HG03175 (cell line): ENCODE data around the gene THBS2.
"Not testable (repeated sequence)": the region's sequence is repeated elsewhere in the genome, so short reads cannot be mapped to it uniquely, and the experiment has no call there.

Experiments used
- ATAC-seq: cut with Tn5 transposase; IDR thresholded peaks from one replicate; pipeline ENCODE4 v1.9.1; 2021; ENCODE audit warnings: mild to moderate bottlenecking, moderate library complexity; ENCODE audit not compliant: unreplicated experiment

THBS2 gene

GRCh38 chr6:169188051-169188470, 65.6 kb downstream of the THBS2 start:
- ATAC-seq, result no peak

- no peak for ATAC-seq
These were observed 67.0 kb downstream of the THBS2 start for GRCh38 chr6:169186496-169187169.

GRCh38 chr6:169185692-169186485, 67.8 kb downstream of the THBS2 start:
- ATAC-seq, result no peak

GRCh38 chr6:169185011-169185521, 68.6 kb downstream of the THBS2 start:
- no peak for ATAC-seq

- ATAC-seq, result no peak
These were observed 69.2 kb downstream of the THBS2 start for GRCh38 chr6:169184419-169184818.

- no peak for ATAC-seq
These were observed 70.4 kb downstream of the THBS2 start for GRCh38 chr6:169183233-169183632.

- not testable (repeated sequence) for ATAC-seq
These were observed 73.8 kb downstream of the THBS2 start for GRCh38 chr6:169179831-169180230.

GRCh38 chr6:169177516-169178166, 76.0 kb downstream of the THBS2 start:
- ATAC-seq, result no peak

GRCh38 chr6:169176361-169176991, 77.2 kb downstream of the THBS2 start:
- no peak for ATAC-seq

- ATAC-seq, result no peak
These were observed 78.2 kb downstream of the THBS2 start for GRCh38 chr6:169175360-169175887.

GRCh38 chr6:169174516-169175359, 78.9 kb downstream of the THBS2 start:
- ATAC-seq, result no peak

- no peak for ATAC-seq
These were observed 79.9 kb downstream of the THBS2 start for GRCh38 chr6:169173532-169174268.

GRCh38 chr6:169172946-169173345, 80.7 kb downstream of the THBS2 start:
- no peak for ATAC-seq

- no peak for ATAC-seq
These were observed 81.2 kb downstream of the THBS2 start for GRCh38 chr6:169172456-169172855.

- ATAC-seq, result no peak
These were observed 81.7 kb downstream of the THBS2 start for GRCh38 chr6:169171951-169172350.

GRCh38 chr6:169171016-169171415, 82.6 kb downstream of the THBS2 start:
- no peak for ATAC-seq

GRCh38 chr6:169170583-169170955, 83.1 kb downstream of the THBS2 start:
- no peak for ATAC-seq

- no peak for ATAC-seq
These were observed 83.6 kb downstream of the THBS2 start for GRCh38 chr6:169169941-169170582.

GRCh38 chr6:169169375-169169774, 84.3 kb downstream of the THBS2 start:
- ATAC-seq, result no peak
